OCI-M2 (cell line): ENCODE measurements around the gene TMEM245.

ENCODE experiments used
- DNase-seq: peaks from one replicate; lab custom pipeline; 2025; ENCODE audit not compliant: unreplicated experiment; lab: John Stamatoyannopoulos, UW

Gene TMEM245

DNA sequence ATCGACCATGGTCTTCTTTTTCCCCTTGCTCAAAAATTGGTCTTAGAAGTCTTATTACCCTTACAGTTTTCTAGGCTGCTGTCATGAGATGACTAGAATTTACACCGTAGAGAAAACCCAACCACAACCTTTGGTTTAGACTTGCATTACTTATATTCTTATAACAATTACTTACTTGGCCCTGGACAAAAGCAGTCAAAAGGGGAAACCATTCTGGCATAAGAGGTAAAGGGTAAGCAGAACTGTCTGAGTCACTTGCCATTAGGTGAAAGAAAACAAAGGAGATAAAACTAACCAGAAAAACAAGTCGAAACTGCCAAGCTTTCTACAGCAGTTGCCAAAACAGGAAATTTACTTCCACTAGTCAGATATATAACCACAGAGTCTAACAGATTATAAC, 17.9 kb downstream of the TMEM245 start:
- no peak for DNase-seq

DNA sequence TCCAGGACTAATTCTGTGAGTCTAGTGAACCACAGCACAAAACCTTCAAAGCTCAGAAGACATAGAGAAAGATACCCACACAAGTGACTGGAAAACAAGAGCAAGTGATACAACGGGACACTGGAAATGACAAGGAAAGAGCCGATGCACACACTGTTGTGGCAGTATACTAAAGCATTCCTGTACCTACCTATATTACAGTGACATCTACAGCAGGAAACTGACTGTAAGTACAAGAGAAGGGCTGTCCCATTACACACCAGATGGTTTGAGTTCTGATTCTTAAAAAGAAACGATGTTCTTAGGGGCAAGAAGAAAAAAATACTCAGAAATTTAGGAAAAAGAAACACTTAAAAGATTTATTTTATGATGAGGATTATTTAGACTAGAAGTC, 18.5 kb downstream of the TMEM245 start:
- DNase-seq: no peak

DNA sequence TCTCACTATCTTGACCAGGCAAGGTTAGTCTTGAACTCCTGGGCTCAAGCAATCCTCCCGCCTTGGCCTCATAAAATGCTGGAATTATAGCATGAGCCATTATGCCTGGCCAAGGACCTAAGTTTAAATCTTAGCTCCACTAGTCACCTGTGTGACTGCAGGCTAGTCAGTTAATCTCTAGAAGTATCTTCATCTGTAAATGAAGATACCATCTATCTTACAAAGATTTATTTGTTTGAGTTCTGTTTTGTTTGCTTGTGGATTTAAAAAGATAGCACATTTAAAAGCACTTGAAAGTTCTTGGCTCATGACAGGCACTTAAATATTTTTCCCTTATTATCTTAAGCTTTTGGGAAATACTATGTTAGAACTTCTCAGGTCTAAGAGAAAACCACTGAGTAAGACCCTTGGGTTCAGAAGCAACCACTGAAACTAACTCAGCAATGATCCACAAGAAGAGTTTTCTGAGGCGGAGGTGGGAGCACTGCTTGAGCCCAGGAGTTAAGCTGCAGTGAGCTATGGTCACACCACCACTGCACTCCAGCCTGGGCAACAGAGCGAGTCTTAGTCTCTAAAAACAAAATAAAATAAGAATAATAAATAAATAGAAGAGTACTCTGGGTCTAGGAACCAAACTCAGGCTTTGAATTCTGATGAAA, 19.1 kb downstream of the TMEM245 start:
- DNase-seq: no peak

DNA sequence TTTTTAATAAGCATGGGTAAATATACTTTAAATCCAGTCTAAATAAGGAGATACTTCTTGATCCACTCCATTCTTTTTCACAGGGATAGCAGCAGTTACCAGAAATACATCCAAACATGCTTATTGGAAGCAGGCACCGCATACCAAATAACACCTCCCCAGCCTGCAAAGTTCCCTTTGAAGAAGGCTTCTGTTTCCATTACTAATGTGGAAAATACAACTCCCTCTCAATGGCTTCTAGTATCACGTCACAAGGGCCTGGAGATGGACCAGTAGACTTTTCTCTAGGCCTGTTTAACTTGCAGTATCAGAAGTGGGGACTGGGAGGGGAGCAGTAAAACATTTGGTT, 20.8 kb downstream of the TMEM245 start:
- DNase-seq: no peak

DNA sequence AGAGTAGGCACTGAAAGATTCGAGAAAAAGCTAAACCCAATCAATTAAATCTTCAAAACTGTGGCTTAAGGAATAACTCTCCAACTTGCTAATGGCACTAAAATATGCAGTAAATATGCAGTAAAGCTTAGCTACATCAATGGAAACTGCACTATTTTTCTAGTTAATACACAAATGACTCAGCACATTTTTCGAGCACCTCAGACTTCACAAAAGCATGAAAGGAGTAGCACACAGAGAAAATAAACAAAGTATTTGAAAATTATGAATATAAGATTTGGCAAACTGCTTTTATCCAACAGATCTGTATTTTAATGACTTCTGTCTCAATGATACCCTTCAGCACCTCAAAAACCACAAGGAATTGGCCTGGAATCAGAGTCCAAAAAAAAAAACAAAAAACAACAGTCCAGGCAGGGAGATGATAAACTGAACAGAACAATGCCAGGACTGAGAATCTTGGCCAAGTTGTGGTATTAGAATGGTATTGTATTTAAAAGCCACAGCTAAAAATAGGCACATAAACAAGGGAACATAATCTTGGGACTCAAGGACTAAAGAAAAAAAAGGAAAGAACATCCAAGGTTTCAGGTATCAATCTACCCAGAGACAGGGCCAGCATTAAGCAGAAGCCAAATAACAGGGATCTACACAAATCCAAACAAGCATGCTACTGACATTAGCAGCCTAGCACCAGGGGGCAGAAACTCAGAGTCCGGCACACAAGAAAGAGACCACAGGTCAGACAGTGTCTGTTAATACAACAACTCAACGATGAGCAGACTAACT, 21.4 kb downstream of the TMEM245 start:
- DNase-seq: no peak

DNA sequence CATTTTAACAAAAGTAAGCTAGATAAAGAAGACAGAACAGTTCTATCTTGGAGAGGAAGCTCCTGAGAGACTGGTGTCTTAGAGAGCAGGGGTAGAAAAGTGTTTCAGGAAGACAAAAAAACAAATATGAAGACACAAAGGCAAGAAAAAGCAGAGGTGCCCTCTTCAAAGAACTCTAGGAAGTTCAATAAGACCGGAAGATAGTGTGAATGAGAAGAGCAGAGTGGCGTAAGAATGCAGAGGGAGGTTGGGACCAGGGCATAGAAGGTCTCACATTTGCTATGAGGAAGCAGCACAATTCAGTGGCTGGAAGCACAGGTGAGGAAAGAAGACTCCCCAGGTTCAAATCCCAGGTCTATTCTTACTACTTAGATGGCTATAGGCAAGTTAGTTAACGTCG, 22.6 kb downstream of the TMEM245 start:
- DNase-seq: no peak

DNA sequence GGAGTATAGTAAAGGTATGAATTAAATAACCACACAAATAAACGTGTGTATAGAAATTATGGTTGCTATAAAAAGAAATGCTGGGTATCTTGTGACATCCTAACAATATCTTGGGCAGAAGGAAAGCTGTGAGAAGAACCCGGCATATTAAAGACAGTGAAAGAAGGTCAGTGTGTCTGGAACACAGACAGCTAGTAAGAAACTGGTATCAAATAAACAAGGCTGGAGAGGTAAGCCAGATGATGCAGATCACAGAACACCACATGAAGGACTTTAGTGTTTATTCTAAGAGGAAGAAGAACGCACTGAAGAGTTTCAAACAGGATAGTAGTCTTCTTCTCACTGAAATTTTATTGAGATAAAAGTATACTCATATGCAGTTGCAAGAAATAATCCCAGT, 24.4 kb downstream of the TMEM245 start:
- DNase-seq: no peak

DNA sequence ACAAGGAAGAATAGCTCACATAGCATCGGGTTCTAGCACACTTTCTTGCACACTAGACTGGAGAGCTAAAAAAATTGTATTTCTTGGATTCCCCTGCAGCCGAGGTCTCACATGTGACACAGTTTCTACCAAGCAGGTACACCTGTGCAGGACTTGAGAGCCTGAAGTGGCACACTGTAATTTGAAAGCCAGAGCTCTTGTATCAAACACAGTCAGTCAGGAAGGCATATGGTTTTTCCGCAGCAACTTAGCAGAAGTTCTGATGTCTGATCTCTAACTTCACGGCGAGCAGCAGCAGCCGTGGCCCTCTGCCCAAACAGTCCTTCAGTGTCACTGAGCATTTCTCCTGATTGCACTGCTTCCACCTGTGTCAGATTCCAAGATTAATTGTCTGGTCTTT, 25.5 kb downstream of the TMEM245 start:
- no peak for DNase-seq

DNA sequence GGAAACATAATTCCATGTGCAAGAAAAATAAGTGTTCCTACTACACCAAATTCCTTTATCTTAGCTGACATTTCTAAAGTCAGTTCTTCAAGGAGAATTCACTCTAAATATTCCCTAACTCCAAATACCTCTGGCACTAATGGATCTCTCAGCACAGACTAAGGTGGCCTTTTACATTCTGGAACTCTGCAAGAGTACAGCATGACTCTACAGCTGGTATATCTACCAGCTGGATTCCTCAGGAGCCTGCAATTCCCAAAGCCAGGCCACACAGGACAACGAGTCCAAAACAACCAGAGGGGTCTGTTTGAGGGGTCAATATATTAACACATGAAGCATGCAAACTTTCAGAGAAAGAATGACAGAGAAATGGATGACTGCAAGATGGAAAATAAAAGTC, 27.2 kb downstream of the TMEM245 start:
- no peak for DNase-seq

DNA sequence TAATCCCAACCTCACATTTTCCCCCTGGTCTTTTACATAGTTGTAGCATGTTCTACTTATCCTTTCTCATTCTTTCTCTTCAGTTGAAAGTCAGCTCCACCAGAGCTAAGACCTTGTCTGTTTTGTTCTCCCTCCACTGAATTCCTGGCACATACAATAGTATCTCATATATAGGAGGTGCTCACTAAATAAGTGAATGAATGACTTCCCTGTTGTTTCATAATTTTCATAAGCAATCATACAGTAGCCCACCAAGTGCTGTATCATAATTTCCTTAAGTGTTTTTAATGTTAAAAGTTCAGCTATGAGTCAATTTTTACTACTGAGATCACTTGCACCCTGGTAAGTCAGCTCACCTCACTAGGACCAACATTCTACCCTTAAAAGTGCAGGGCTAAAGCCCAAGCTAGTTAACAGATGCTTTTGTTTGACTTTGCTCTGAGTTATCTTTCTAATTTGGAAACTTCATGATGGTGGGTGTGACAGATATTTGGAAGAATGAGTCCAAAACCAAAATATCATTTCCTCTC, 27.6 kb downstream of the TMEM245 start:
- no peak for DNase-seq

DNA sequence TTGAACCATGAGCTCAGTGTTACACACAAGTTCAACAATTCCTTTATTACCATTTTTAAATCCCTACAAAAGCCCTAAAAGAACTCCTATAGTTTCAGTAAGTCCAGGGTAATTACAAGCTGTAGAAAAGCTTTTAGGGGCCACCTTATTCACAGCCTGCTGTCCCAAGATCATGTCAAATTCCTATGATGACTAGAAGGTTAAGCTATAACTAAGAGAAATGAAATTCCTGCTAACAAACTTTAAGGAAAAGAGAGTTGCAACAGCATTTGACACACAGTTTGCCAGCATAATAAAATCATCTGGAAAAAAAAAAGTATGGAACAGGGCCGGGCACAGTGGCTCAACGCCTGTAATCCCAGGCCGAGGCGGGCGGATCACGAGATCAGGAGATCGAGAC, 31.5 kb downstream of the TMEM245 start:
- DNase-seq: no peak

DNA sequence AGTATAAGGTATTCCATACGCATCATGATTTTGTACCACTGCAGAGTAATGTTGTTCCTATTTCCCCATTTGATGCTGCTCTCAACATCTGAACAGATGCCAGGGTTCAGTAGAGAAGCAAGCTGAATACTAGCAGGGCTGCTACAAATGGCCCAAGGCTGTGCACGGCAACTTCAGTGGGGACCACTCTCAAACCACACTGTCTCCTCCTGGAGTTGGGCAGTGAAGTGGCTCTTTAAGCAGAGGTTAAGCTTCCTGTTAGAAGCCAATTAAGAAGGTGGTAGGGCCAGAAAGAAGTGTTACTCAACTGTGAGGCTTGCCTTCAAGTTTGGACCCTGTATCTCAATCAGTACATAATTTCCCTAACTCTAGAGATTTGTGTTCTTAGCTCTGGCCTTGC, 32.0 kb downstream of the TMEM245 start:
- DNase-seq: no peak

DNA sequence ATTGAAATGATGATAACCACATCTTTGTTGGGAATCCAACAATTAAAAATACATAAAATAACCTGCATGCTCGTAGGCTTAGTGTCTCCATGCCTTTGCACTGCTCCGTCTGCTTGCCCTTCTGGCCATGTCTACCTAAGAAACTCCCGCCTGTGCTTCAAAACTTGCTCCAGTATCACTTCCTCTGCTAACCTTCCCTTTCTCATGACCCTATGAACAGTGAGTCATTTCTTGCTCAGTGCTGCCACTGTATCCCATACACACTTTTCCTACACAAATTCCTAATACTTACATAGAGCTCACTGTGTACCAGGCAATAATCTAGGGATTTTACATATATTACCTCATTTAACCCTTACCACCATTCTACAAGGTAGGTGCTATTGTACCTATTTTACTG, 33.5 kb downstream of the TMEM245 start:
- DNase-seq: no peak

DNA sequence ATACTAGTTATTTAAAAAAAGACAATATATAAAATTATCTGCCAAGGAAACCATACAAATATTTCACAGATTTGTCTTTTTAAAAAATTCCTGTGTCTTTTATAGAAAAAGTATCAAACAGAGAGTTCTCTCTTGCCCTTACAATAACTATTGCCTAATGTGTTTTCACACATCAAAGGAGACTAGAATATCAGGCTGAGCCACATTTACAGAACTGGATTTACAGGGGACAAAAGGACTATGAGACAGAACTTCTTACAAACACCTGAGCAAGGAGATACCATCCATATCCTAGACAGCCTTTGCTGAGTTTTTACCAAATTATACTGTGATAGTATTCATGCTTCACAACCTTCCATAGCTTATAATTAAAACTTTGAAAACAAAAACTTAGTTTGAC, 34.2 kb downstream of the TMEM245 start:
- DNase-seq: no peak

DNA sequence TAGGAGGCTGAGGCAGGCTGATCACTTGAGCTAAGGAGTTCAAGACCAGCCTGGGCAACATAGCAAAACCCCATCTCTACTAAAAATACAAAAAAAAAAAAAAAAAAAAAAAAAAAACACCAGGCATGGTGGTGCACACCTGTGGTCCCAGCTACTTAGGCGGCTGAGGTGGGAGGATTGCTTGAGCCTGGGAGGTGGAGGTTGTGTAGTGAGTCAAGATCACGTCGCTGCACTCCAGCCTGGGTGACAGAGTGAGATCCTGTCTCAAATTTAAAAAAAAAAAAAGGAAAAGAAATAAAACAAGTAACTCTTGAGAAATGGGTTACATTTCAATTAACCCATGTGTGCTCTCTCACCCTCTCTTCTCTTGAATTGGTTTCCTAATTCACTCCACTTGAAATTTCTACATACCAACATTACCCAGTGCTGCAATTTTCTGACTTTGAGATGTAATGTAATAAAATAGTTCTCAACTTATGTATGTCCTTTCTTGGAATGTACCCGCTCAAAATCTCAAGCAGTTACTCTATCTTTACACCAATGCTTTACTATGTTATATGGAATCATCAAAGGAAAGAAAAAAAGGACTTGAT, 35.8 kb downstream of the TMEM245 start:
- DNase-seq: no peak

DNA sequence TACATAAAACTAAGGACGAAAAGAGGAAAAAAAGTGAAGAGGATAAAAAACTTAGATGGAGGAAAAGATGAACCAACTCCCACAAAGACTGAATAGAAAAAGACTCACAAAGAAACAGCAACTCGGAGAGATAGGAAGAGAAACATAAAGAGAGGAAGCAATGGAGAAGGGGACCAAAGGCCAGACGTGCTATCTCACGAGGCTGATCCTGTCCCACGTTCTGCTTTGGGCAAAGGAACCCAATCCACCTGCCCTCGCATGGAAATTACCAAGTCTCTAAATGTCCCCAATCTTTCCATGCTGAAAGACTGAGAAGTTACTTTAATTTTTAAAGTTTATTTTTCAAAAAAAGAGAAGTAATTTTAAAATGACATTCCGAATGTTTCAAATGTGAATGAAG, 36.6 kb downstream of the TMEM245 start:
- DNase-seq: no peak

DNA sequence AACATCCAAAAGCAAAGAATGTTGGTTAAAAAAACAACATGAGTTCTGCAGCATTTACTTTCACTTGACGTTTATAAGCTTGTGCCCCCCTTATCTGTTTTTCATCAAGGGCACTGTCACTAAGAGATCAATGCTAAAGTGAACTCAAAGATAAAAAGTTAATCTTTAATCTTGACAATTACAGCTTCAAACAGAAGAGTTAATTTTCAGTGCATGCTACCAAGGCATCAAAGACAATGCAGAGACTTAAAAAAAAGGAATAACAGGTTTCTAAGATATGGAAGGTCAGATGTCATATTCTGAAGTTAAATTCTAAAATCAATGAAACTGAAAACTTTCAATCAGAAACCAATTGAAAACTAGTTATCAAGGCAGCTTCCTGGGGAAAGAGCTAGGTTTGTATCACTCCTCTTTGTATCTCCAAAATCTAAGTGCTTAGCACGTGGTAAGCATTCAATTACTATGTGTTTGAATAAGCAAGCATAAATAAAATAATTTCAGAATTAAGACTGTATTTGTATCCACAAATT, 37.6 kb downstream of the TMEM245 start:
- no peak for DNase-seq

DNA sequence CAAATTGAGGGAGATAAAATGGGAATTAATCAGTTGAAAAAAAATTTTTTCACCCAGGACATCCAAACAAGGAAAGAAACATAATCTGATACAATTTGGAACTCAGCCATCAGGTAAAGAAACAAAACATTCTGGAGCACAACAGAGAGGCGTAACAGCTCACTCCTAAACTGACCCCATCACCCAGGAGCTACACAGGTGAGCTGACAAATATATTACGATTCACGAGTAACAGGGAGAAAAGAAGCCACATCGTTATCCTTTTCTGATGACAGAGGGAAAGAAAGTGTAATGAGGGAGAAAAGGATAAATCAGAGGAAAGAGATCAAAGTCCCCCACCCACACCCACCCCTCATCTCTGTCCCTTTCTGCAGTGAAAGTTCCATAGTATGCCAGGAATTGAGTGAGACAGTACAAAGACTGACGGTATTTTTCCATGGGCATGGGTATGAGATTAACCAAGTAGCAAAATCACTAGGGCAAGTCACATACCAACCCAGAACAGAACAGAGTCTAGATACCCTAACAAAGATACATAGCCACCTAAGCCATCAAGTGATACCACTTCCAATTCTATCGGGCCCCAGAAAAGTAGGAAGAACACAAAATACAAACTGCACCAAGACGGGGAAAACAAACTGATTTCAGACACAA, 45.4 kb downstream of the TMEM245 start:
- DNase-seq: no peak

DNA sequence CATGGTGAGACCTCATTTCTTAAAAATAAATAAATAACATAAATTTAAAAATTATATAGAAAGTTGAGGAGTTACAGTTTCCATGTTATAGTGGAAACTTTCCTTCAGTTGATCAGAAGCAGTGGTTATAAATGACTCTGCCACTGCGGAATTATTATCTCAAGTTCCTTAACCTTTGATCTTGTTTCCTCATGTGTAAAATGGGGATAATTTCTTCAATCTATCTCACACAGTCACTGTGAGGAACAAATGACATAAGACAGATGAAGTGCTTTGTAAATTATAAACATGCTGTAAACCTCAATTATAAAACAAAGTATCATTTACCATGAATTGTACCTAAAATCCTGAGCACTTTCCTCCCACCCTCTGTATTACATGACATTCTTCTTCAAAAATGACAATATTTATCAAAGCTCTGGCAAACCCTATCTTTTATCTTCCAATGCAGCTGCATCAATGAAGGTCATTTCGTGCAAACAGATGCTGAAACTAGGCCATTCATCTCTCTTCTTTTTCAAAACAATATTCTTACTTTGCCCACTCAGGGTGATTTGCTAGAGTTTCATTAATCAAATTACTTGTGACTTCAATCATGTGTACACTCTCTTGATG, 46.8 kb downstream of the TMEM245 start:
- DNase-seq: no peak

DNA sequence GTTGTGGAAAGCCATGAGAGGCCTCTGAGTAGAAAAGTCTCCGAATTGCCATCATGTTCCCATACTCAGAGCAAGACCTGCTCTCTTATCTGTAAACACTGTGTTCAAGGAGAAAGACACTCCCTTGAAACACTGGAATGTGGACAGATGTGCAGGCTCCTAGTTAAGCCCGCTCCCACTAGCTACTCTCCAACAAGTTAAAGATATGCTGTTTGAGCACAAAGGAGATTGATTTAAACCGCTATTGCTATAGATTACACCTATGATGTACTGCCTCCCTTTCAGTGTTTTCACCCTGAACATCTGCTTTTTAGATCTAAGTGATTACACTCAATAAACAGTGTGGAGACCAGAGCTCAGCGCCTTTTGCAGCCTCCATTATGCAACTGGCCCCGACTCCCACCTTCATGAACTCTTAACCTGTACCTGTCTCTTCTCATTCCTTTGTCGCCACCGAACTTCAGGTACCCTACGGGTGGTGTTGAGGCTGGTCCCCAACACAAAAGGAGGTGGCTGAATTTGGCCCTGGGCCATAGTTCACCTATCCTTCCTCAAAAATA, 47.5 kb downstream of the TMEM245 start:
- DNase-seq: no peak

DNA sequence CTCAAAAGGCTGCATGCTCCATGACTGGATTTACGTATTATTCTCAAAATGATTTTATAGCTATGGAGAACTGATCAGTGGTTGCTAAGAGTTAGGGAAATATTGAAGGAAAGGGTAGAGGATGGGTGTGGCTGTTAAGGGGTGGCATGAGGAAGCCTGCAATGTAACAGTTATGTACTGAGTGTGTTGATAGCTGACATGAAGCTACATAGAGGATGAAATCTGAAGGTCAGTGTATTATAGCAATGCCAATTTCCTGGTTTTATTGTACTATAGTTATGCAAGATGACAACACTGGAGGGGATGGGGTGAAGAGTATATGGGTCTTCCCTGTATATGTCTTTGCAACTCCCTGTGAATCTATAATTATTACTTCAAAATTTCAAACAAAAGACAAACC, 51.0 kb downstream of the TMEM245 start:
- no peak for DNase-seq
